Measurements from ENCODE around the gene ATG16L1.
A peak's percentile ranks its signal among the peaks of the same experiment; 100 is the strongest.

The ATG16L1 gene

DNA sequence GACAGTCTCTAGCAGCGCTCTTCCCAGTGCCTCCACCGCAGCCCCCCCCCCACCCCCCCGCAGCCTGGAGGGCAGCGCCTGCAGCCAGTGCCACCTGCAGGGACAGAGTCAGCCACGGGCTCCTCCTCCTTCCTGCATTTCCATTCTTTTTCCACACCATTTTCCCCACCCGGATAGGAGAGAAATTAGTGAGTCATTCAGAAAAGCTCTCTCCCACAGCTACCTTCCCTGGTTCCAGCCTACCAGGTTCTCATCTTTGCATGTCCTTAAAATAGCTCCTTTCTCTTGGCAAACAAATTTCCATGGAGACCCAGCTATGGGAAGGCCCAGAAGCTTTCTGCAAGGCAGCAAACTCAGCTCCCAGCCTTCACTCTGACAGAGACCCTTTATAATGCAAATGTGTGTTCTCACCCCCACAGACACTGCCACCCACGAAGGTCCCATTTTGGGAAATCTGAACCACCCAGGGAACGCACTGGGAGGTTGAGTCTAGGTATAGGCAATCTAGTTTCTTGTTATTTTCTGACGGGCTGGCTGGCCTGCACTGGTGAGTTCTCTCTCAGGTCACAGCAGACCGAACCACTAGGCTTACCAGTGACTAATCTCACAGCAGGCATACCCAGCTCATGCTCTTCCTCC, 41.8 kb upstream of the ATG16L1 start:
- no peak overlapping the region for H3K4me2 ChIP-seq (ENCODE audit: insufficient read depth, low read length)

DNA sequence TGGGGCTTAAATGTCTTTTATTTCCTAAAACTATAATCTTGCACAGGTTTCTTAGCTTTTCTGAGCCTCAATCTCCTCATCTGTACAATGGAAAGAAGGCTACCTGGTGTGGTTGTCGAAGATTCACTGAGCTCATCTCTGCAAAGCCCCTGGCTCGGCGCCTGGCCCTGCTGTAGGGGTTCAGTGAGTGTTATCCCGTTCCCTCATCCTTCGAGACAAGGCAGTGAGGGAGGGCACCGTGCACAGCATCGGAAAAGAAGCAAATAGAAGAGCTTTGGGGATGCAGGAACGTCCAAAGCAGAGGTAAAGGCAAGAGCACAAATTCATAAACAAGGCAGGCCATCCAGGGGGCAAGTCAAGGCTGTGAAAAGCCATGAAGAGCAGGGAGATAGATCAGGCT, 41.2 kb upstream of the ATG16L1 start:
- Histone ChIP-seq H4K20me1 (ENCODE audit: insufficient read depth, low read length) (no peaks in the 10 kb centered on the region), H3K4me1 (ENCODE audit: insufficient read depth, low read length) (no peaks in the 10 kb centered on the region), H3K27ac (ENCODE audit: low read length) (no peak overlapping the region), H3K79me2 (ENCODE audit: insufficient read depth, low read length) (no peaks in the 10 kb centered on the region), H3K9me3 (ENCODE audit: insufficient read depth, low read length, severe bottlenecking) (no peaks in the 10 kb centered on the region), H3K27me3 (ENCODE audit: insufficient read depth, low read length, poor library complexity) (no peaks in the 10 kb centered on the region), H3K4me3 (ENCODE audit: low read depth in 1 of 2, low read length in 2 of 2) (no peak overlapping the region), H3K4me2 (ENCODE audit: insufficient read depth, low read length) (no peak overlapping the region), H2AFZ (ENCODE audit: low read depth, low read length) (no peak overlapping the region), H3K36me3 (ENCODE audit: insufficient read depth, low read length) (0 out of 2 replicates have a peak, but pooled peaks cover 3% of the 10 kb centered on the region), H3K9ac (ENCODE audit: low read depth, low read length) (no peak overlapping the region)
- DNase-seq (no peak), ATAC-seq (ENCODE audit: insufficient read depth, low read depth) (no peak)
- TF ChIP-seq, protein P1, sequence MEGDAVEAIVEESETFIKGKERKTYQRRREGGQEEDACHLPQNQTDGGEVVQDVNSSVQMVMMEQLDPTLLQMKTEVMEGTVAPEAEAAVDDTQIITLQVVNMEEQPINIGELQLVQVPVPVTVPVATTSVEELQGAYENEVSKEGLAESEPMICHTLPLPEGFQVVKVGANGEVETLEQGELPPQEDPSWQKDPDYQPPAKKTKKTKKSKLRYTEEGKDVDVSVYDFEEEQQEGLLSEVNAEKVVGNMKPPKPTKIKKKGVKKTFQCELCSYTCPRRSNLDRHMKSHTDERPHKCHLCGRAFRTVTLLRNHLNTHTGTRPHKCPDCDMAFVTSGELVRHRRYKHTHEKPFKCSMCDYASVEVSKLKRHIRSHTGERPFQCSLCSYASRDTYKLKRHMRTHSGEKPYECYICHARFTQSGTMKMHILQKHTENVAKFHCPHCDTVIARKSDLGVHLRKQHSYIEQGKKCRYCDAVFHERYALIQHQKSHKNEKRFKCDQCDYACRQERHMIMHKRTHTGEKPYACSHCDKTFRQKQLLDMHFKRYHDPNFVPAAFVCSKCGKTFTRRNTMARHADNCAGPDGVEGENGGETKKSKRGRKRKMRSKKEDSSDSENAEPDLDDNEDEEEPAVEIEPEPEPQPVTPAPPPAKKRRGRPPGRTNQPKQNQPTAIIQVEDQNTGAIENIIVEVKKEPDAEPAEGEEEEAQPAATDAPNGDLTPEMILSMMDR (IDR thresholded peaks at IDR 0.05; ENCODE audit: borderline replicate concordance, extremely low read depth, low read length, poor library complexity, severe bottlenecking) = no peak
- no peak for TF ChIP-seq EZH2 (IDR thresholded peaks at IDR 0.05; ENCODE audit: borderline replicate concordance, low read depth, low read length, severe bottlenecking)

More for the DNA sequence above, 41.8 kb upstream of the ATG16L1 start:
- H3K36me3 ChIP-seq (ENCODE audit: insufficient read depth, low read length) = peaks cover 5% of the 10 kb centered on the region
- no peaks in the 10 kb centered on the region for H3K27me3 ChIP-seq (ENCODE audit: insufficient read depth, low read length, poor library complexity)
- no peak overlapping the region for H3K9ac ChIP-seq (ENCODE audit: low read depth, low read length)
- no peaks in the 10 kb centered on the region for H4K20me1 ChIP-seq (ENCODE audit: insufficient read depth, low read length)
- H3K4me1 ChIP-seq (ENCODE audit: insufficient read depth, low read length) = no peaks in the 10 kb centered on the region
- TF ChIP-seq, protein P1 (IDR thresholded peaks at IDR 0.05; ENCODE audit: borderline replicate concordance, extremely low read depth, low read length, poor library complexity, severe bottlenecking) = no peak
- no peak for TF ChIP-seq EZH2 (IDR thresholded peaks at IDR 0.05; ENCODE audit: borderline replicate concordance, low read depth, low read length, severe bottlenecking)
- no peak overlapping the region for H3K4me3 ChIP-seq (ENCODE audit: low read depth in 1 of 2, low read length in 2 of 2)
- no peaks in the 10 kb centered on the region for H3K79me2 ChIP-seq (ENCODE audit: insufficient read depth, low read length)
- 0 out of 3 replicates have a peak, but pooled peaks have one; percentile 32 for ATAC-seq (ENCODE audit: insufficient read depth, low read depth)
- no peak for DNase-seq
- H3K27ac ChIP-seq (ENCODE audit: low read length) = no peak overlapping the region
- no peaks in the 10 kb centered on the region for H3K9me3 ChIP-seq (ENCODE audit: insufficient read depth, low read length, severe bottlenecking)
- no peak overlapping the region for H2AFZ ChIP-seq (ENCODE audit: low read depth, low read length)

DNA sequence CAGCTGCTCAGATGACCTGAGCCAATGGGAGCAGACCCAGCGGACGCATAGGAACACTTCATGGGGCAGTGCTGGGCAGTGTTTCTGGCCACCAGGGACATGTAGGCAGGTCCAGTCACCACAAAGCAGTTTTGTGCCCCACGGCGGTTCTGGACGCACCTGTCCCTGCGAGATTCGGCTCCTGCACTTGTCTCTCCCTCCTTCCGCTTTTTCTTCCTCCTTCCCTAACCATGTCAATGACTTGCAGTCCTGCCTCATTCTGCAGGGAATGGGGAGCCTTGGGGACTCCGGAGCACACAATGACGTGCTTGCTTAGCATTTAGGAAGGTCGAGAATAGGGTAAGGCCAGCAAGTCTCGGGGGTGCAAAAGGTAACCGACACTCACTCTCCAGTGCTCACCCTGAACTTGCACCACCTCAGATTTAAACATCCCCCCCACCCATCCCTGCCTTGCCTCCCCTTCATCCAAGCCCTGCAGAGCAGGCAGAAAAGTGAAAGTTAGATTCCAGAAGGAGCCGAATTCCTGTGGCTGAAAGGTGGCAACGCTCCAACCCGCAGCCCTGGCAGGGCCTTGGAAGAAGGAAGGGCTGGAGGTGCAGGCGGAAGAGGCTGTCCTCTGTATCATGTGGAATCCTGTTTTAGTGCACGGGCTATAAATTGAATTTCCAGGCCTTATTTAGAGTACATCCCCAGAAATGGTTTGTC, 40.5 kb upstream of the ATG16L1 start:
- Histone ChIP-seq H2AFZ (ENCODE audit: low read depth, low read length) (no peak overlapping the region), H3K9ac (ENCODE audit: low read depth, low read length) (no peak overlapping the region), H3K27me3 (ENCODE audit: insufficient read depth, low read length, poor library complexity) (no peaks in the 10 kb centered on the region), H4K20me1 (ENCODE audit: insufficient read depth, low read length) (no peaks in the 10 kb centered on the region), H3K79me2 (ENCODE audit: insufficient read depth, low read length) (no peaks in the 10 kb centered on the region), H3K4me3 (ENCODE audit: low read depth in 1 of 2, low read length in 2 of 2) (no peak overlapping the region), H3K4me2 (ENCODE audit: insufficient read depth, low read length) (no peak overlapping the region), H3K27ac (ENCODE audit: low read length) (no peak overlapping the region), H3K9me3 (ENCODE audit: insufficient read depth, low read length, severe bottlenecking) (no peaks in the 10 kb centered on the region), H3K36me3 (ENCODE audit: insufficient read depth, low read length) (0 out of 2 replicates have a peak, but pooled peaks cover 3% of the 10 kb centered on the region), H3K4me1 (ENCODE audit: insufficient read depth, low read length) (no peaks in the 10 kb centered on the region)
- DNase-seq (no peak), ATAC-seq (ENCODE audit: insufficient read depth, low read depth) (no peak)
- TF ChIP-seq, protein P1 (IDR thresholded peaks at IDR 0.05; ENCODE audit: borderline replicate concordance, extremely low read depth, low read length, poor library complexity, severe bottlenecking) = no peak
- TF ChIP-seq EZH2 (IDR thresholded peaks at IDR 0.05; ENCODE audit: borderline replicate concordance, low read depth, low read length, severe bottlenecking) = no peak

All from DND-41 (cell line).